GM12875 (cell line): Measurements from ENCODE around the gene CHAT.

Experiments used
- H3K4me3 ChIP-seq: one replicate; pipeline ENCODE4 v1.5.1; 2011; ENCODE audit warnings: low read depth, low read length, control low read depth
- CTCF ChIP-seq: IDR thresholded peaks from 2 replicates; pipeline ENCODE4 v1.5.1; 2011; ENCODE audit warnings: low read depth, mild to moderate bottlenecking, control low read depth, inconsistent platforms, low read length, moderate library complexity, borderline replicate concordance; ENCODE audit not compliant: insufficient read depth

The CHAT gene

GRCh38 chr10:49700211-49700610 is 86.4 kb downstream of the CHAT start:
- no peak overlapping the region for H3K4me3 ChIP-seq
- no peak for TF ChIP-seq CTCF

GRCh38 chr10:49700997-49701396 is 87.2 kb downstream of the CHAT start:
- no peak overlapping the region for H3K4me3 ChIP-seq
- TF ChIP-seq CTCF = no peak

GRCh38 chr10:49707585-49707984 is 93.7 kb downstream of the CHAT start:
- H3K4me3 ChIP-seq = no peak overlapping the region
- TF ChIP-seq CTCF = no peak

GRCh38 chr10:49709934-49710333 is 96.1 kb downstream of the CHAT start:
- H3K4me3 ChIP-seq = no peak overlapping the region
- TF ChIP-seq CTCF = no peak

GRCh38 chr10:49710966-49711365 is 97.1 kb downstream of the CHAT start:
- H3K4me3 ChIP-seq = no peak overlapping the region
- TF ChIP-seq CTCF = no peak

- H3K4me3 ChIP-seq = no peak overlapping the region
- TF ChIP-seq CTCF = no peak
These were observed 97.6 kb downstream of the CHAT start for GRCh38 chr10:49711481-49711880.

GRCh38 chr10:49713266-49713665 is 99.4 kb downstream of the CHAT start:
- H3K4me3 ChIP-seq = no peak overlapping the region
- no peak for TF ChIP-seq CTCF
